BJ (cell line): Measurements from ENCODE around the gene NXPE4. TPM values are rescaled to one million over a fixed set of nuclear protein-coding genes. Genes with fewer than 3 reads are reported as not detected.
"Not testable (repeated sequence)": the region's sequence is repeated elsewhere in the genome, so short reads cannot be mapped to it uniquely, and the experiment has no call there.

Source experiments
- CTCF ChIA-PET: fragments of 350-600 bp; formaldehyde crosslinking; extraction: SDS; loops from one replicate; lab custom pipeline; 2021; ENCODE audit warnings: antibody characterized with exemption, inconsistent platforms; lab: Yijun Ruan, JAX
- POLR2A ChIA-PET: fragments of 300-600 bp; sonication (Branson Sonifier 250); formaldehyde crosslinking; extraction: SDS; loops from one replicate; lab custom pipeline; 2021; ENCODE audit warnings: antibody characterized with exemption; lab: Charles Lee
- DNase-seq: peaks from one replicate; pipeline ENCODE4 v3.0.0-alpha.2; 2011; ENCODE audit warnings: low read depth
- H3K27me3 ChIP-seq: 2 replicates; pipeline ENCODE4 v1.6.0; 2011; ENCODE audit warnings: low read length; ENCODE audit not compliant: control insufficient read depth, insufficient read depth
- H3K36me3 ChIP-seq: 2 replicates; pipeline ENCODE4 v1.5.1; 2011; ENCODE audit warnings: low read length; ENCODE audit not compliant: control insufficient read depth, insufficient read depth
- H3K4me3 ChIP-seq: 2 replicates; pipeline ENCODE4 v1.5.1; 2011; ENCODE audit warnings: low read depth, mild to moderate bottlenecking, control low read depth, low read length
- CTCF ChIP-seq: IDR thresholded peaks from 2 replicates; pipeline ENCODE4 v1.5.1; 2011; ENCODE audit warnings: low read depth, mild to moderate bottlenecking, control low read depth, inconsistent platforms, low read length, moderate library complexity; ENCODE audit not compliant: insufficient read depth
- polyA plus RNA-seq: library from polyadenylated mRNA; depleted of rRNA; stranded (reverse); fragments of >200 nt; gene quantifications from 2 replicates; pipeline ENCODE4 v1.2.3, GENCODE V29; 2011

NXPE4 gene
- polyA plus RNA-seq, 1 experiment = not detected

DNA sequence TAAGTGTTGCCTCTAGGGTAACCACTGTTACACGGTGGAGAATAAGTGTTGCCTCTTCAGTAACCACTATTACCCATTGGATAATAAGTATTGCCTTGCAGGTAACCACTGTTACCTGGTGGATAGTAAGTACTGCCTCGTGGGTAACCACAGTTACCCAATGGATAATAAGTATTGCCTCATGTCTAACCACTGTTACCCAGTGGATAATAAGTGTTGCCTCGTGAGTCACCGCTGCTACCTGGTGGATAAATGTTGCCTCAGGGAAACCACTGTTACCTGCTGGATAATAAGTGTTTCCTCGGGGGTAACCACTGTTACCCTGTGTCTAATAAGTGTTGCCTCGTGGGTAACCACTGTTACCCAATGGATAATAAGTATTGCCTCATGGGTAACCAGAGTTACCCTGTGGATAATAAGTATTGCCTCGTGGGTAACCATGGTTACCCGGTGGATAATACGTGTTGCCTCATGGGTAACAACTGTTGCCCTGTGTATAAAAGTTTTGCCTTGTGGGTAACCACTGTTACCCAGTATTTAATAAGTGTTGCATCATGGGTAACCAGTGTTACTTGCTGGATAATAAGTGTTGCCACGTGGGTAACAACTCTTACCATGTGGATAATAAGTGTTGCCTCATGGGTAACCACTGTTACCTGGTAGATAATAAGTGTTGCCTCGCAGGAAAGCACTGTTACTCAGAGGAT, 12.3 kb upstream of the NXPE4 start:
- Histone ChIP-seq H3K4me3 (no peak overlapping the region), H3K27me3 (no peaks in the 10 kb centered on the region), H3K36me3 (no peaks in the 10 kb centered on the region)
- POLR2A ChIA-PET = no interaction called here
- TF ChIP-seq CTCF = no peak
- DNase-seq = no peak
- CTCF ChIA-PET = no interaction called here

DNA sequence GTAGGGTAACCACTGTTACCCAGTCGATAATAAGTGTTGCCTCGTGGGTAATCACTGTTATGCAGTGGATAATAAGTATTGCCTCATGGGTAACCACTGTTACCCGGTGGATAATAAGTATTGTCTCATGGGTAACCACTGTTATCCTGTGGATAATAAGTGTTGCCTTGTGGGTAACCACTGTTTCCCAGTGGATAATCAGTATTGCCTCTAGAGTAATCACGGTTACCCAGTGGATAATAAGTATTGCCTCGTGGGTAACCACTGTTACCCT, 11.2 kb upstream of the NXPE4 start:
- H3K4me3 ChIP-seq, POLR2A ChIA-PET, DNase-seq, CTCF ChIA-PET, H3K36me3 ChIP-seq, H3K27me3 ChIP-seq: not testable (repeated sequence)

- no peaks in the 10 kb centered on the region for H3K36me3 ChIP-seq
- no peak for DNase-seq
- CTCF ChIA-PET = no interaction called here
- POLR2A ChIA-PET = no interaction called here
- H3K27me3 ChIP-seq = no peaks in the 10 kb centered on the region
- H3K4me3 ChIP-seq = no peak overlapping the region
- no peak for TF ChIP-seq CTCF
These were observed 10.6 kb upstream of the NXPE4 start for GRCh38 chr11:114606003-114606801.

GRCh38 chr11:114605370-114605769, 9.8 kb upstream of the NXPE4 start:
- no peak for DNase-seq
- no peak overlapping the region for H3K4me3 ChIP-seq
- ChIA-PET POLR2A (no interaction called here), CTCF (no interaction called here)
- no peaks in the 10 kb centered on the region for H3K27me3 ChIP-seq
- no peaks in the 10 kb centered on the region for H3K36me3 ChIP-seq
- TF ChIP-seq CTCF = no peak

GRCh38 chr11:114604886-114605285, 9.3 kb upstream of the NXPE4 start:
- Histone ChIP-seq H3K27me3 (no peaks in the 10 kb centered on the region), H3K4me3 (no peak overlapping the region), H3K36me3 (no peaks in the 10 kb centered on the region)
- no peak for DNase-seq
- TF ChIP-seq CTCF = no peak
- ChIA-PET CTCF (no interaction called here), POLR2A (no interaction called here)
